Fibroblast of lung (primary cell): ENCODE data around the gene TCL1B. TPM values are rescaled to one million over a fixed set of nuclear protein-coding genes. Genes with fewer than 3 reads are reported as not detected.

Source experiments
- DNase-seq, 2 donors: peaks; one replicate each; pipeline versions ENCODE4 v3.0.0 to v3.0.0-alpha.2; 2010; ENCODE audit warnings: low read depth in 2 of 2
- H2AFZ ChIP-seq: 2 replicates; pipeline ENCODE4 v1.5.1; 2012; ENCODE audit warnings: low read length, control low read depth, inconsistent platforms
- H3K27ac ChIP-seq: 2 replicates; pipeline ENCODE4 v1.5.1; 2011; ENCODE audit warnings: low read length, control low read depth; ENCODE audit not compliant: insufficient read depth
- H3K27me3 ChIP-seq: 2 replicates; pipeline ENCODE4 v1.5.1; 2011; ENCODE audit warnings: mild to moderate bottlenecking, low read length; ENCODE audit not compliant: control insufficient read depth, insufficient read depth
- H3K36me3 ChIP-seq: 2 replicates; pipeline ENCODE4 v1.5.1; 2011; ENCODE audit warnings: low read length; ENCODE audit not compliant: control insufficient read depth, insufficient read depth
- H3K4me1 ChIP-seq: 2 replicates; pipeline ENCODE4 v1.5.1; 2011; ENCODE audit warnings: low read length; ENCODE audit not compliant: control insufficient read depth, insufficient read depth; ENCODE audit errors: extremely low read depth
- H3K4me2 ChIP-seq: 2 replicates; pipeline ENCODE4 v1.5.1; 2011; ENCODE audit warnings: low read length, control low read depth; ENCODE audit not compliant: insufficient read depth; ENCODE audit errors: extremely low read depth
- H3K4me3 ChIP-seq, 4 experiments: fragments of 200-600 bp in 1 of 4; sonication (generic) in 1 of 4; replicated peaks in 1 of 4; 2 replicates each; pipeline ENCODE4 v1.5.1; 2011 to 2016; ENCODE audit warnings: low read length in 4 of 4, low read depth in 3 of 4, mild to moderate bottlenecking in 3 of 4, control low read depth in 2 of 4, inconsistent platforms in 1 of 4, mixed read lengths in 1 of 4; ENCODE audit not compliant: insufficient read depth in 1 of 4; ENCODE audit errors: control extremely low read depth in 1 of 4
- H3K79me2 ChIP-seq: 2 replicates; pipeline ENCODE4 v1.5.1; 2012; ENCODE audit warnings: mild to moderate bottlenecking, low read length, inconsistent platforms; ENCODE audit not compliant: control insufficient read depth, insufficient read depth
- H3K9ac ChIP-seq: 2 replicates; pipeline ENCODE4 v1.5.1; 2011; ENCODE audit warnings: mild to moderate bottlenecking, low read length, control low read depth; ENCODE audit not compliant: insufficient read depth
- H3K9me3 ChIP-seq: 2 replicates; pipeline ENCODE4 v1.5.1; 2012; ENCODE audit warnings: low read depth, low read length; ENCODE audit not compliant: control insufficient read depth, insufficient read depth
- H4K20me1 ChIP-seq: 2 replicates; pipeline ENCODE4 v1.5.1; 2011; ENCODE audit warnings: low read length; ENCODE audit not compliant: control insufficient read depth, insufficient read depth; ENCODE audit errors: extremely low read depth
- CTCF ChIP-seq, 2 donors: IDR thresholded peaks in 1 of 2; conservative IDR thresholded peaks in 1 of 2; 1 replicate in 1 of 2; 2 replicates in 1 of 2; pipeline ENCODE4 v1.5.1; 2011 to 2012; ENCODE audit warnings: low read length in 2 of 2, control low read depth in 1 of 2, inconsistent platforms in 1 of 2, low read depth in 1 of 2, mild to moderate bottlenecking in 1 of 2
- EZH2 ChIP-seq: IDR thresholded peaks from 2 replicates; pipeline ENCODE4 v1.5.1; 2012; ENCODE audit warnings: low read length, control low read depth, mild to moderate bottlenecking; ENCODE audit errors: missing control alignments
- polyA plus RNA-seq, 2 donors: library from polyadenylated mRNA; depleted of rRNA in 1 of 2; stranded (reverse) in 1 of 2; unstranded in 1 of 2; fragments of >200 nt; gene quantifications; 2 replicates each; pipeline ENCODE4 v1.2.1, GENCODE V29; 2011 to 2012; ENCODE audit warnings: missing spikeins in 1 of 2
- total RNA-seq: library from RNA; depleted of rRNA; stranded (reverse); fragments of >200 nt; gene quantifications from 2 replicates; pipeline ENCODE4 v1.2.1, GENCODE V29; 2014

Gene TCL1B
- total and polyA plus RNA-seq, 2 donors (not counting 1 experiment from before 2014, with no cell fraction given) = not detected

GRCh38 chr14:95695051-95695450 lies 8.8 kb downstream of the TCL1B start:
- no peaks in the 10 kb centered on the region for H3K27me3 ChIP-seq
- TF ChIP-seq EZH2 = no peak
- TF ChIP-seq CTCF (conservative IDR thresholded peaks at IDR 0.05 in 1 of 2, IDR thresholded peaks at IDR 0.05 in 1 of 2; ENCODE audit: low read depth in 1 of 2, low read length in 2 of 2) = no peak
- no peak overlapping the region for H3K9ac ChIP-seq
- no peaks in the 10 kb centered on the region for H3K79me2 ChIP-seq
- H3K4me2 ChIP-seq = no peak overlapping the region
- no peak overlapping the region for H3K4me3 ChIP-seq
- no peak overlapping the region for H2AFZ ChIP-seq
- no peaks in the 10 kb centered on the region for H3K4me1 ChIP-seq
- DNase-seq = no peak
- no peaks in the 10 kb centered on the region for H3K36me3 ChIP-seq
- no peak overlapping the region for H3K27ac ChIP-seq
- H3K9me3 ChIP-seq = no peaks in the 10 kb centered on the region
- no peaks in the 10 kb centered on the region for H4K20me1 ChIP-seq

DNA sequence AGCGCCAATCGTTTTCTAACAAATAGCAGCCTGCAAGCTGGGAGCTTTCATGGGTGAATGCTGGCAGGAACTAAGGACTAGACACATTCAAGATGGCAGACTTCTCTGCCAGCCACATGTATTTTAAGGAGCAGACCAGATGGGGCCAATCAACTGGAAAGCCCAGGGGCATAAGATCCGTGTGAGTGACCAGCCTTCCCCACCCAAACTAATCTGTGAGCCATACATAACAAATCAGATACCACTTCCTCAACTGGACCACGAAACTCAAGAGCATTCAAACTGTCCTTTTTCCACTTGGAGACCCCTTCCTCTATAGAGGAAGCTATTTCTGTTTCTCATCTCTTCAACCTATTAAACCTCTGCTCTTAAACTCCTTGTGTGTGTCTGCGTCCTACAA lies 9.7 kb downstream of the TCL1B start:
- H3K9ac ChIP-seq = no peak overlapping the region
- H3K4me3 ChIP-seq = no peak overlapping the region
- DNase-seq = no peak
- no peaks in the 10 kb centered on the region for H4K20me1 ChIP-seq
- H3K27ac ChIP-seq = no peak overlapping the region
- TF ChIP-seq CTCF (conservative IDR thresholded peaks at IDR 0.05 in 1 of 2, IDR thresholded peaks at IDR 0.05 in 1 of 2; ENCODE audit: low read depth in 1 of 2, low read length in 2 of 2) (no peak), EZH2 (no peak)
- no peaks in the 10 kb centered on the region for H3K79me2 ChIP-seq
- no peak overlapping the region for H2AFZ ChIP-seq
- no peak overlapping the region for H3K4me2 ChIP-seq
- H3K27me3 ChIP-seq = no peaks in the 10 kb centered on the region
- H3K9me3 ChIP-seq = no peaks in the 10 kb centered on the region
- H3K36me3 ChIP-seq = no peaks in the 10 kb centered on the region
- no peaks in the 10 kb centered on the region for H3K4me1 ChIP-seq

GRCh38 chr14:95696741-95697140 lies 10.5 kb downstream of the TCL1B start:
- no peaks in the 10 kb centered on the region for H4K20me1 ChIP-seq
- no peak for TF ChIP-seq CTCF (conservative IDR thresholded peaks at IDR 0.05 in 1 of 2, IDR thresholded peaks at IDR 0.05 in 1 of 2; ENCODE audit: low read depth in 1 of 2, low read length in 2 of 2)
- TF ChIP-seq EZH2 = no peak
- no peak overlapping the region for H3K27ac ChIP-seq

More at GRCh38 chr14:95696741-95697140, 10.5 kb downstream of the TCL1B start:
- no peaks in the 10 kb centered on the region for H3K79me2 ChIP-seq
- H3K36me3 ChIP-seq = no peaks in the 10 kb centered on the region
- no peak for DNase-seq
- no peaks in the 10 kb centered on the region for H3K9me3 ChIP-seq
- H3K9ac ChIP-seq = no peak overlapping the region
- H3K4me1 ChIP-seq = no peaks in the 10 kb centered on the region
- H3K27me3 ChIP-seq = no peaks in the 10 kb centered on the region
- no peak overlapping the region for H3K4me2 ChIP-seq
- no peak overlapping the region for H2AFZ ChIP-seq
- H3K4me3 ChIP-seq = no peak overlapping the region
